K562 (cell line): ENCODE results near the gene TSSK6. TPM values are rescaled to one million over a fixed set of nuclear protein-coding genes. Genes with fewer than 3 reads are reported as not detected.

Source experiments
- ARID2 ChIP-seq: fragments of 450-650 bp; IDR thresholded peaks from 2 replicates; pipeline ENCODE4 v1.6.1; 2017; ENCODE audit warnings: antibody characterized with exemption, mild to moderate bottlenecking
- ATF2 ChIP-seq: sonication (generic); formaldehyde crosslinking; IDR thresholded peaks from 2 replicates; pipeline ENCODE4 v1.8.1; 2022; ENCODE audit warnings: missing genetic modification reagents
- CC2D1A ChIP-seq: fragments of 450-650 bp; IDR thresholded peaks from 2 replicates; pipeline ENCODE4 v1.6.1; 2017; ENCODE audit warnings: mild to moderate bottlenecking
- DACH1 ChIP-seq: fragments of 450-650 bp; IDR thresholded peaks from 2 replicates; pipeline ENCODE4 v1.6.1; 2018; ENCODE audit not compliant: partially characterized antibody
- HDAC3 ChIP-seq: fragments of 450-650 bp; IDR thresholded peaks from 2 replicates; pipeline ENCODE4 v1.6.1; 2018; ENCODE audit warnings: borderline replicate concordance, mild to moderate bottlenecking, moderate library complexity; ENCODE audit not compliant: partially characterized antibody
- HNRNPL ChIP-seq: fragments of 200-400 bp; formaldehyde crosslinking; IDR thresholded peaks from 2 replicates; pipeline ENCODE4 v1.6.1; 2017; ENCODE audit warnings: low read depth, mild to moderate bottlenecking, low read length
- KDM1A ChIP-seq, 2 experiments: fragments of 450-650 bp; IDR thresholded peaks; 2 replicates each; pipeline ENCODE4 v1.6.1; 2016; ENCODE audit warnings: mild to moderate bottlenecking in 2 of 2
- MBD1 ChIP-seq: fragments of 250-450 bp; sonication (Bioruptor Pico); IDR thresholded peaks from 2 replicates; pipeline ENCODE4 v1.8.0; 2022; ENCODE audit warnings: inconsistent platforms
- NCOA6 ChIP-seq: fragments of 450-650 bp; IDR thresholded peaks from 2 replicates; pipeline ENCODE4 v1.6.1; 2017; ENCODE audit warnings: mild to moderate bottlenecking
- NFYB ChIP-seq: IDR thresholded peaks from 2 replicates; pipeline ENCODE4 v1.6.1; 2011; ENCODE audit warnings: mild to moderate bottlenecking, moderate library complexity; ENCODE audit not compliant: insufficient read length; ENCODE audit errors: extremely low read depth
- POLR2G ChIP-seq: fragments of 200-400 bp; formaldehyde crosslinking; IDR thresholded peaks from 2 replicates; pipeline ENCODE4 v1.6.1; 2017; ENCODE audit warnings: low read depth, mild to moderate bottlenecking, antibody characterized with exemption, low read length, moderate library complexity
- RCOR1 ChIP-seq, 2 experiments: IDR thresholded peaks; 2 replicates each; pipeline ENCODE4 v1.6.1; 2012; ENCODE audit warnings: low read depth in 2 of 2, low read length in 2 of 2, borderline replicate concordance in 1 of 2, improper control_type of control experiment in 1 of 2
- REST ChIP-seq, 2 experiments: fragments of 450-650 bp; formaldehyde crosslinking in 1 of 2; IDR thresholded peaks; 2 replicates each; pipeline versions ENCODE4 v1.4.0 to v1.6.1; 2014 to 2020; ENCODE audit warnings: mild to moderate bottlenecking in 2 of 2, borderline replicate concordance in 1 of 2, low read depth in 1 of 2
- TAF9B ChIP-seq: fragments of 450-650 bp; IDR thresholded peaks from 2 replicates; pipeline ENCODE4 v1.6.1; 2018; ENCODE audit warnings: mild to moderate bottlenecking; ENCODE audit not compliant: partially characterized antibody
- U2AF2 ChIP-seq: fragments of 200-400 bp; formaldehyde crosslinking; optimal IDR thresholded peaks from 2 replicates; pipeline ENCODE3; 2017; ENCODE audit warnings: low read depth, mild to moderate bottlenecking, low read length
- YBX1 ChIP-seq: fragments of 450-650 bp; IDR thresholded peaks from 2 replicates; pipeline ENCODE4 v1.7.1; 2016; ENCODE audit warnings: mild to moderate bottlenecking
- ZNF707 ChIP-seq: fragments of 250-450 bp; sonication (Bioruptor Pico); conservative IDR thresholded peaks from 2 replicates; pipeline ENCODE4 v1.8.0; 2022; ENCODE audit warnings: inconsistent platforms, mild to moderate bottlenecking, moderate library complexity
- polyA plus RNA-seq, 8 experiments: library from polyadenylated mRNA; depleted of rRNA in 4 of 8; stranded (reverse) in 5 of 8; unstranded in 3 of 8; fragments of >200 nt; fragmentation: Nextera tagmentation in 2 of 8; fragmentation: Illumina TruSeq in 1 of 8; extraction: Ambion mirVana in 2 of 8; extraction: Trizol in 1 of 8; gene quantifications; 2 replicates each; pipeline versions ENCODE4 v1.2.1 to v1.2.3, GENCODE V29; 2011 to 2014; ENCODE audit warnings: inconsistent platforms in 1 of 8, missing spikeins in 1 of 8
- total RNA-seq, 7 experiments: library from RNA; depleted of rRNA in 6 of 7; stranded (reverse); fragments of >200 nt in 6 of 7; fragmentation: Illumina TruSeq in 2 of 7; extraction: Trizol in 2 of 7; gene quantifications; 2 replicates each; pipeline versions ENCODE4 v1.2.1 to v1.2.3, GENCODE V29; 2011 to 2021; ENCODE audit warnings: low replicate concordance in 1 of 7

The TSSK6 gene
- total and polyA plus RNA-seq, 9 of the 15 experiments (the other 6 are each of a cell fraction or from before 2014, with no cell fraction given), result 0.21 to 2.6 (median 1.5) TPM; not detected in 3

- TF ChIP-seq TAF9B (no peak), DACH1 (no peak), U2AF2 (no peak), NCOA6 (no peak), RCOR1 (IDR thresholded peaks at IDR 0.05; ENCODE audit: borderline replicate concordance in 1 of 2, low read depth in 2 of 2, low read length in 2 of 2) (no peak), POLR2G (peak; percentile 70), ARID2 (peak; percentile 88), HDAC3 (no peak), REST (IDR thresholded peaks at IDR 0.05; ENCODE audit: borderline replicate concordance) (peak; percentile 83), REST (CRISPR knock-in tag; IDR thresholded peaks at IDR 0.05; ENCODE audit: low read depth) (no peak), YBX1 (no peak), HNRNPL (no peak), ATF2 (CRISPR knock-in tag) (no peak), NFYB (no peak), CC2D1A (peak; percentile 60; the same call in 1 of the 2 replicates), ZNF707 (no peak), KDM1A (IDR thresholded peaks at IDR 0.05) (no peak), MBD1 (CRISPR knock-in tag) (no peak)
These were observed 16.8 kb upstream of the TSSK6 start (continued) for GRCh38 chr19:19531951-19532805.
